Measurements from ENCODE around the gene PLOD2. TPM values are rescaled to one million over a fixed set of nuclear protein-coding genes. Genes with fewer than 3 reads are reported as not detected.

Gene PLOD2
- polyA plus RNA-seq, 1 experiment: 33.2 TPM

GRCh38 chr3:146128939-146129338 lies 32.0 kb downstream of the PLOD2 start:
- no peak for DNase-seq (ENCODE audit: low read depth)

GRCh38 chr3:146128179-146128578 lies 32.8 kb downstream of the PLOD2 start:
- Histone ChIP-seq H3K36me3 (ENCODE audit: control insufficient read depth, insufficient read depth, low read length) (no peaks in the 10 kb centered on the region), H3K4me3 (ENCODE audit: low read depth, low read length) (no peak overlapping the region), H3K27me3 (ENCODE audit: control insufficient read depth, insufficient read depth, low read length) (no peaks in the 10 kb centered on the region)
- no peak for DNase-seq (ENCODE audit: low read depth)
- no peak for TF ChIP-seq CTCF (IDR thresholded peaks at IDR 0.05; ENCODE audit: insufficient read depth, low read depth, low read length)
- ChIA-PET CTCF (no interaction called here), POLR2A (no interaction called here)

More at GRCh38 chr3:146128939-146129338, 32.0 kb downstream of the PLOD2 start:
- Histone ChIP-seq H3K27me3 (ENCODE audit: control insufficient read depth, insufficient read depth, low read length) (no peaks in the 10 kb centered on the region), H3K36me3 (ENCODE audit: control insufficient read depth, insufficient read depth, low read length) (no peaks in the 10 kb centered on the region), H3K4me3 (ENCODE audit: low read depth, low read length) (no peak overlapping the region)
- no peak for TF ChIP-seq CTCF (IDR thresholded peaks at IDR 0.05; ENCODE audit: insufficient read depth, low read depth, low read length)
- ChIA-PET POLR2A (no interaction called here), CTCF (no interaction called here)

GRCh38 chr3:146125951-146126350 lies 35.0 kb downstream of the PLOD2 start:
- peak; percentile 81 for DNase-seq (ENCODE audit: low read depth)
- H3K4me3 ChIP-seq (ENCODE audit: low read depth, low read length): no peak overlapping the region
- ChIA-PET CTCF (interaction anchor here (1.0 to 1.1 kb wide), 2 partner anchors 18 to 20 kb away, joined by 3 read pairs; no protein-coding TSS in a partner anchor), POLR2A (no interaction called here)
- no peak for TF ChIP-seq CTCF (IDR thresholded peaks at IDR 0.05; ENCODE audit: insufficient read depth, low read depth, low read length)
- H3K27me3 ChIP-seq (ENCODE audit: control insufficient read depth, insufficient read depth, low read length): no peaks in the 10 kb centered on the region
- H3K36me3 ChIP-seq (ENCODE audit: control insufficient read depth, insufficient read depth, low read length): no peaks in the 10 kb centered on the region

GRCh38 chr3:146124126-146124801 lies 36.7 kb downstream of the PLOD2 start:
- TF ChIP-seq CTCF (IDR thresholded peaks at IDR 0.05; ENCODE audit: insufficient read depth, low read depth, low read length): no peak
- no peaks in the 10 kb centered on the region for H3K36me3 ChIP-seq (ENCODE audit: control insufficient read depth, insufficient read depth, low read length)
- H3K27me3 ChIP-seq (ENCODE audit: control insufficient read depth, insufficient read depth, low read length): no peaks in the 10 kb centered on the region
- POLR2A ChIA-PET: no interaction called here
- H3K4me3 ChIP-seq (ENCODE audit: low read depth, low read length): no peak overlapping the region
- CTCF ChIA-PET: no interaction called here
- no peak for DNase-seq (ENCODE audit: low read depth)

GRCh38 chr3:146117406-146118285 lies 43.3 kb downstream of the PLOD2 start:
- DNase-seq (ENCODE audit: low read depth): peak; percentile 44
- Histone ChIP-seq H3K4me3 (ENCODE audit: low read depth, low read length) (no peak overlapping the region), H3K36me3 (ENCODE audit: control insufficient read depth, insufficient read depth, low read length) (0 out of 2 replicates have a peak, but pooled peaks cover 1% of the 10 kb centered on the region), H3K27me3 (ENCODE audit: control insufficient read depth, insufficient read depth, low read length) (no peaks in the 10 kb centered on the region)
- TF ChIP-seq CTCF (IDR thresholded peaks at IDR 0.05; ENCODE audit: insufficient read depth, low read depth, low read length): no peak
- ChIA-PET CTCF (interaction anchor here (0.6 to 0.7 kb wide), 2 partner anchors 16 to 20 kb away, joined by 3 read pairs; no protein-coding TSS in a partner anchor), POLR2A (no interaction called here)
